HL-60 (cell line): Measurements from ENCODE around the gene CHRNA3.

Experiments used
- DNase-seq, 2 experiments: peaks; one replicate each; pipeline ENCODE4 v3.0.0-alpha.2; 2010 to 2020; ENCODE audit warnings: low read depth in 1 of 2, low spot score in 1 of 2
- H3K27ac ChIP-seq: fragments of 250-450 bp; sonication (Bioruptor Pico); replicated peaks from 2 replicates; pipeline ENCODE4 v1.5.1; 2020; ENCODE audit warnings: mild to moderate bottlenecking, moderate library complexity
- H3K27me3 ChIP-seq: fragments of 250-450 bp; sonication (Bioruptor Pico); 2 replicates; pipeline ENCODE4 v1.5.1; 2021; ENCODE audit warnings: mild to moderate bottlenecking, moderate library complexity; ENCODE audit not compliant: insufficient read depth, poor library complexity, severe bottlenecking
- H3K4me3 ChIP-seq: replicated peaks from 2 replicates; pipeline ENCODE4 v1.5.1; 2011; ENCODE audit warnings: mild to moderate bottlenecking, control low read depth, low read length; ENCODE audit not compliant: insufficient read depth
- GABPA ChIP-seq: IDR thresholded peaks from 2 replicates; pipeline ENCODE4 v1.6.1; 2012; ENCODE audit warnings: low read depth
- POLR2AphosphoS5 ChIP-seq: IDR thresholded peaks from 2 replicates; pipeline ENCODE4 v1.6.1; 2012; ENCODE audit warnings: low read depth
- SPI1 ChIP-seq: IDR thresholded peaks from 2 replicates; pipeline ENCODE4 v1.6.1; 2012; ENCODE audit warnings: low read depth, mild to moderate bottlenecking, borderline replicate concordance
- TF ChIP-seq, protein P1 (sequence below): IDR thresholded peaks from 2 replicates; pipeline ENCODE4 v1.6.1; 2012; ENCODE audit warnings: low read depth; ENCODE audit not compliant: insufficient replicate concordance
- TF ChIP-seq, protein P2 (sequence below): IDR thresholded peaks from one replicate; pipeline ENCODE4 v1.5.1; 2011; ENCODE audit warnings: low read length, control low read depth, inconsistent platforms; ENCODE audit not compliant: insufficient read depth

CHRNA3 gene

DNA sequence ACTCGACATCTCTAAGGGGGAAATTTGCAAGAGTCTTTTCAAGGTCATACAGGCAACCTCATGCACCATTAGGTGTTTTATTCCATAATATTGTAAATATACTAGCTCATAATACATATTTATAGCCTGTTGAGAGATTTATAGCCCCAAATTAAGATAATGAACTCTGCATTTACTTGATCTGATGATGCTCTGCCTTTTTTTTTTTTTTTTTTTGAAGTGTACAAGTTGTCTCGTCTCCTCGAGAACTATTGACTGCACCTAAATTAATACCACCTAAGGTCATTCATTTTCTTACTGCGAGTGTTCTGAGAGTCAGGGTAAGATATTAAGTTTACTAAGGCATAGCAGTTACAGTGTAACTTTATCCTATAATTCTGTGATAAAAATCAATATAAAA, 49.4 kb downstream of the CHRNA3 start:
- no peak for TF ChIP-seq GABPA
- no peak for TF ChIP-seq POLR2AphosphoS5
- TF ChIP-seq, protein P1, sequence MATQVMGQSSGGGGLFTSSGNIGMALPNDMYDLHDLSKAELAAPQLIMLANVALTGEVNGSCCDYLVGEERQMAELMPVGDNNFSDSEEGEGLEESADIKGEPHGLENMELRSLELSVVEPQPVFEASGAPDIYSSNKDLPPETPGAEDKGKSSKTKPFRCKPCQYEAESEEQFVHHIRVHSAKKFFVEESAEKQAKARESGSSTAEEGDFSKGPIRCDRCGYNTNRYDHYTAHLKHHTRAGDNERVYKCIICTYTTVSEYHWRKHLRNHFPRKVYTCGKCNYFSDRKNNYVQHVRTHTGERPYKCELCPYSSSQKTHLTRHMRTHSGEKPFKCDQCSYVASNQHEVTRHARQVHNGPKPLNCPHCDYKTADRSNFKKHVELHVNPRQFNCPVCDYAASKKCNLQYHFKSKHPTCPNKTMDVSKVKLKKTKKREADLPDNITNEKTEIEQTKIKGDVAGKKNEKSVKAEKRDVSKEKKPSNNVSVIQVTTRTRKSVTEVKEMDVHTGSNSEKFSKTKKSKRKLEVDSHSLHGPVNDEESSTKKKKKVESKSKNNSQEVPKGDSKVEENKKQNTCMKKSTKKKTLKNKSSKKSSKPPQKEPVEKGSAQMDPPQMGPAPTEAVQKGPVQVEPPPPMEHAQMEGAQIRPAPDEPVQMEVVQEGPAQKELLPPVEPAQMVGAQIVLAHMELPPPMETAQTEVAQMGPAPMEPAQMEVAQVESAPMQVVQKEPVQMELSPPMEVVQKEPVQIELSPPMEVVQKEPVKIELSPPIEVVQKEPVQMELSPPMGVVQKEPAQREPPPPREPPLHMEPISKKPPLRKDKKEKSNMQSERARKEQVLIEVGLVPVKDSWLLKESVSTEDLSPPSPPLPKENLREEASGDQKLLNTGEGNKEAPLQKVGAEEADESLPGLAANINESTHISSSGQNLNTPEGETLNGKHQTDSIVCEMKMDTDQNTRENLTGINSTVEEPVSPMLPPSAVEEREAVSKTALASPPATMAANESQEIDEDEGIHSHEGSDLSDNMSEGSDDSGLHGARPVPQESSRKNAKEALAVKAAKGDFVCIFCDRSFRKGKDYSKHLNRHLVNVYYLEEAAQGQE: no peak
- TF ChIP-seq, protein P2, sequence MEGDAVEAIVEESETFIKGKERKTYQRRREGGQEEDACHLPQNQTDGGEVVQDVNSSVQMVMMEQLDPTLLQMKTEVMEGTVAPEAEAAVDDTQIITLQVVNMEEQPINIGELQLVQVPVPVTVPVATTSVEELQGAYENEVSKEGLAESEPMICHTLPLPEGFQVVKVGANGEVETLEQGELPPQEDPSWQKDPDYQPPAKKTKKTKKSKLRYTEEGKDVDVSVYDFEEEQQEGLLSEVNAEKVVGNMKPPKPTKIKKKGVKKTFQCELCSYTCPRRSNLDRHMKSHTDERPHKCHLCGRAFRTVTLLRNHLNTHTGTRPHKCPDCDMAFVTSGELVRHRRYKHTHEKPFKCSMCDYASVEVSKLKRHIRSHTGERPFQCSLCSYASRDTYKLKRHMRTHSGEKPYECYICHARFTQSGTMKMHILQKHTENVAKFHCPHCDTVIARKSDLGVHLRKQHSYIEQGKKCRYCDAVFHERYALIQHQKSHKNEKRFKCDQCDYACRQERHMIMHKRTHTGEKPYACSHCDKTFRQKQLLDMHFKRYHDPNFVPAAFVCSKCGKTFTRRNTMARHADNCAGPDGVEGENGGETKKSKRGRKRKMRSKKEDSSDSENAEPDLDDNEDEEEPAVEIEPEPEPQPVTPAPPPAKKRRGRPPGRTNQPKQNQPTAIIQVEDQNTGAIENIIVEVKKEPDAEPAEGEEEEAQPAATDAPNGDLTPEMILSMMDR: no peak
- TF ChIP-seq SPI1: no peak
- no peak overlapping the region for H3K27ac ChIP-seq
- peaks cover 14% of the 10 kb centered on the region for H3K27me3 ChIP-seq
- no peak for DNase-seq
- H3K4me3 ChIP-seq: no peak overlapping the region

DNA sequence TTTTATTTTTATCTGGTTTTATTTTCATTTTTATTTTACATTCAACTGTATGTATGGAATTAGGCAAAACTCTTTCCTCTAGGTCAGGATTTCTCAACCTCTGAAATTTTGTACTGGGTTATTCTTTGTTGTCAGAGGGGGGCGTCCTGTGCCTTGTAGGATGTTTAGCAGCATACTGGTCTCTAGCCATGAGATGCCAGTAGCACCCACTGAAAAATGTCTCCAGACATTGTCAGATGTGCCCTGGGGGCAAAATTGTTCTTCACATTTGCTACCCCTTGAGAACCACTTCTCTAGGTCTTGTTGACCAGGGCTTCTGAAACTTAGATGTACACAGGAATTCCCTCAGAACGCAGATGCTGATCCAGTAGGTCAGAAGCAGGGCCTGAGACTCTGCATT, 50.1 kb downstream of the CHRNA3 start:
- Histone ChIP-seq H3K27ac (no peak overlapping the region), H3K4me3 (no peak overlapping the region), H3K27me3 (peaks cover 21% of the 10 kb centered on the region)
- DNase-seq: no peak
- TF ChIP-seq, protein P1: no peak
- TF ChIP-seq GABPA (no peak), SPI1 (no peak), POLR2AphosphoS5 (no peak)
- TF ChIP-seq, protein P2: no peak

DNA sequence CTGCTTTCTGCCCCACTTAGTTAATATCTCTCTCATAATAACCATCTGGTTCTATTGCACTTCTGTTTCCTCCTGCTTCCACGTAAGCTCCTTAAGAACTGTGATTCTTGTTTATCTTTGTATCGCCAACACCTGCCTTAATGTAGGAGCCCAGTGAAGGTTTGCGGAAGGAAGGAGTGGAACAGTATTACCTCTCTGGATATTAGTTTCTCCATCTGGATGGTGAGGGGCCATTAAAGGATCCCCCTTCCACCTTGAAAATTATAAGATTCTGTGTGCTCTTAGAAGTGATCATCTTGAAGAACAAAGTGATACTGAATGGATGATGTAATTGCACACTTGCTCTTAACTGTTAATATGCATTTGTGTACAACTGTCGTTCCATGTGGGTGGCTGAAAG, 53.3 kb downstream of the CHRNA3 start:
- Histone ChIP-seq H3K27ac (no peak overlapping the region), H3K4me3 (no peak overlapping the region), H3K27me3 (peaks cover 25% of the 10 kb centered on the region)
- no peak for DNase-seq
- TF ChIP-seq, protein P2: no peak
- no peak for TF ChIP-seq POLR2AphosphoS5
- TF ChIP-seq SPI1: no peak
- TF ChIP-seq, protein P1: no peak
- no peak for TF ChIP-seq GABPA
